Fibroblast of mammary gland (primary cell): ENCODE measurements around the gene SERPINA9.

Source experiments
- DNase-seq: peaks from one replicate; pipeline ENCODE4 v3.0.0-alpha.2; 2010; ENCODE audit warnings: low read depth
- H3K4me3 ChIP-seq: 2 replicates; pipeline ENCODE4 v1.5.1; 2011; ENCODE audit warnings: low read depth, mild to moderate bottlenecking, low read length, moderate library complexity; ENCODE audit not compliant: control insufficient read depth
- CTCF ChIP-seq: conservative IDR thresholded peaks from 2 replicates; pipeline ENCODE4 v1.5.1; 2011; ENCODE audit warnings: low read depth, low read length, inconsistent platforms; ENCODE audit not compliant: control insufficient read depth, insufficient read depth

SERPINA9 gene

GRCh38 chr14:94455928-94456327 lies 20.1 kb downstream of the SERPINA9 start:
- TF ChIP-seq CTCF = no peak
- H3K4me3 ChIP-seq = no peak overlapping the region
- no peak for DNase-seq

DNA sequence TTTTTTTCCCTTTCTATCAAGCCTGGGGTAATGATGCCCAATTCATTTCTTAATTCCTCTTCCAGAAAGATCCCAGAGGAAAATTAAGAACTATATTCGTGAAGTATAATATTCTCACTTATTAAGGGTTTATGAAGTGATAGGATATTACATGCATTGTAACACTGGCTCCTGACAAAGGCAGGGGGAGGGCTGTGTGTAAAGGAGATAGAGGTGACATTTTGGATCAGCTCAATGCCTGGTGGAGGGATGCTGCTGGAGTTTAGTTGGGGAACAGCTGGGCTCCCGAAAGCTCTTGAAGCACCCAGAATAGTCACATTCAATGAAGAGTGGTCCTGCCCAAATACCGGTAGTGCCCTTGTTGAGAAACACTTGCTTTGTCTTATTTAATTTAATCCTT lies 24.2 kb downstream of the SERPINA9 start:
- no peak overlapping the region for H3K4me3 ChIP-seq
- DNase-seq = no peak
- TF ChIP-seq CTCF = no peak

DNA sequence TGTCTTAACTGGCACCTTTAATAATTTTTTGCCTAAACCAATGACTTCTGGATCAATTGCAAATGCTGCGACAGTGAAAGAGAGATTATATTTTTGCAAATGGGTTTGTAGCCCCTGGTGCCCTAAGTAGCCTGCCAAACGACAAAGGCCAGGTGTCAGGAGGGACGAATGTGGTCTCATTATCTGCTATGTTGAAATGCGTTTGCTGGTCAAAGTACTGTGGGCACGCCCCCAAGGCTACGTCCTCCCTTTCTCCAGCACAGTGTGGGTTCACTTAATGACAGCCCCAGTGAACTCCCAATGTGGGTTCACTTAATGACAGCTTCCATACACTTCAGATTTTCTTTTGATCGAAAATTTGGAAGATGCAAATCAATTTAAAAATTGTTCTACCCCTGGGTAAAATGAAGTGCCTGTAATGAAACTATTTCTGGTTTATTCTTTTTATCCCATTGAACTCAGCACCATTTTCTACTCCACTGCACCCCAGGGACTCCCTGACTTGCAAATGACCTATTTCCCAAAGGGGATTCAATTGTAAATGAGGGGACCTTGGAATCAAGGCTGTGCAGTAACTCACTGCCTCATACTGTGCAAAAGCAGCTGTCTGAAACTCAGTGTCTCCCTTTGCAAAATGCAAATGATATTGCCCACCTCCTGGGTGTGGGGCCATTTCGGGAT lies 24.8 kb downstream of the SERPINA9 start:
- TF ChIP-seq CTCF = no peak
- no peak for DNase-seq
- H3K4me3 ChIP-seq = no peak overlapping the region

- no peak overlapping the region for H3K4me3 ChIP-seq
- no peak for TF ChIP-seq CTCF
- DNase-seq = no peak
Observed at GRCh38 chr14:94450722-94451090, 25.3 kb downstream of the SERPINA9 start.

DNA sequence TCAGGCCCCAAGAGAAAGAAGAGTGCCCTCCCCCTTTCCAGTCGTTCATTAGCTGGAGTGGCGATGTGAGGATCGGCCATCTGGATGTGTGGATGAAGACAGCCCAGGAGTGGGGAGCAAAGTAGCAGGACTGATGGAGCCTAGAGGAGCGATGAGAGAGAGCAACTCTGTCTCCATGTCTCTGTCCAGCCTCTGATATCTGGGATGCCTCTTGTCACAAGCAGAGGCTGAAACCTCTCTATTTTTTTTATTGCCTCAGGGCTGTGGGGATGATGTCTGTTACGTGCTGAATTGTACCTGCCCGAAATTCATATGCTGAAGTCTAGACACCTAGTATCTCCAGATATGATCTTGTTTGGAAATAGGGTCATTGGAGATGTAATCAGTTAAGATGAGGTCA lies 26.1 kb downstream of the SERPINA9 start:
- H3K4me3 ChIP-seq = no peak overlapping the region
- no peak for TF ChIP-seq CTCF
- DNase-seq = no peak

GRCh38 chr14:94448071-94448808 lies 27.8 kb downstream of the SERPINA9 start:
- DNase-seq = no peak
- no peak overlapping the region for H3K4me3 ChIP-seq
- no peak for TF ChIP-seq CTCF
